Skeletal muscle satellite cell (primary cell): Measurements from ENCODE around the gene SDF4.
A peak's percentile ranks its signal among the peaks of the same experiment; 100 is the strongest.

Experiments used
- H3K27me3 ChIP-seq: 2 replicates; pipeline ENCODE4 v1.7.0; 2013; ENCODE audit warnings: low read length; ENCODE audit not compliant: control insufficient read depth, insufficient read depth
- H3K36me3 ChIP-seq: 2 replicates; pipeline ENCODE4 v1.7.0; 2013; ENCODE audit warnings: mild to moderate bottlenecking, control low read depth, low read length; ENCODE audit not compliant: insufficient read depth
- H3K4me1 ChIP-seq: 2 replicates; pipeline ENCODE4 v1.7.0; 2013; ENCODE audit warnings: low read length; ENCODE audit not compliant: control insufficient read depth, insufficient read depth
- H3K4me2 ChIP-seq: 2 replicates; pipeline ENCODE4 v1.7.0; 2013; ENCODE audit warnings: mild to moderate bottlenecking, low read length
- H3K4me3 ChIP-seq: 2 replicates; pipeline ENCODE4 v1.7.0; 2013; ENCODE audit warnings: low read length
- H3K9ac ChIP-seq: 2 replicates; pipeline ENCODE4 v1.7.0; 2013; ENCODE audit warnings: mild to moderate bottlenecking, low read depth, low read length, moderate library complexity
- H3K9me3 ChIP-seq: replicated peaks from 2 replicates; pipeline ENCODE4 v1.7.0; 2013; ENCODE audit warnings: mild to moderate bottlenecking, control low read depth, low read length

The SDF4 gene

DNA sequence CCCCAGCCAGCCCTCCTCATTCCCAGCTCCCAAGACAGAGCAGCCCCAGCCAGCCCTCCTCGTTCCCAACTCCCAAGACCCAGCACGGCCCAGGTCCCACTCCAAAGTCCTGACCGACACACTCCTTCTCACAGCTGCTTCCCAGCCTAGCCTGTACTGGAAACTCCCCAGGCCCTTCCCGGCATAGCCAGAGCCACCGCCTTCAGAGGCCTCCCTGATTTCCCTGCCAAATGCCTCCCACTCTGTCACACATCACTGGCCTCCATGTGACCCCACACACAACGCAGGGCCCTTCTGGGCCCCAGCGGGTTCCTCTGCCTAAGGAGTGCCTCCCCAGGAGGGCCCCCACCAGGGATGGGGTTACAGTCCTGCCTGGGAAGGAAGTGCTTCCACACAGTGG is 39.0 kb upstream of the SDF4 start:
- Histone ChIP-seq H3K4me3 (peak overlapping the region; percentile 49), H3K27me3 (no peaks in the 10 kb centered on the region), H3K9me3 (no peaks in the 10 kb centered on the region), H3K4me1 (peaks cover 39% of the 10 kb centered on the region), H3K9ac (peak overlapping the region; percentile 100), H3K36me3 (peaks cover 36% of the 10 kb centered on the region), H3K4me2 (peak overlapping the region; percentile 76)

DNA sequence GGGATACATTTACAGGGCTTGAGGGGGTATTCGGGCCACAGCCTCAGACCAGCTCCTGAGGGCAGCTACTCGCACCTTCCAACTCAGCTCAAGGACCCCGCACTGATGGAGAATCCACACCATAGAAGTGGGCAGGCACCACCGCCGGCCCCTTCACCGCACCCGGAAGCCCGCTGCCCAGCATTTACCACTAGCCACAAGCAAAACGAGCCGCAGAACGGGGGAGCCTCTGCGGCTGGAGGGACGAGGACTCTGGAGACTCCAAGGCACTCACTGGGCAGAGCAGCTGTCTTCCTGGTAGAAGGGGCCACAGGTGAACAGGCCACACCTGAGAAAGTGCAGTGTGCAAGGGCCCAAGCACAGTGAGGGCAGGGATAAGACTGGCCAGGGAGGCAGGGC is 36.5 kb upstream of the SDF4 start:
- H3K4me1 ChIP-seq = peaks cover 51% of the 10 kb centered on the region
- no peak overlapping the region for H3K9ac ChIP-seq
- H3K36me3 ChIP-seq = peaks cover 49% of the 10 kb centered on the region
- H3K9me3 ChIP-seq = no peaks in the 10 kb centered on the region
- H3K27me3 ChIP-seq = no peaks in the 10 kb centered on the region
- H3K4me2 ChIP-seq = no peak overlapping the region
- H3K4me3 ChIP-seq = no peak overlapping the region

DNA sequence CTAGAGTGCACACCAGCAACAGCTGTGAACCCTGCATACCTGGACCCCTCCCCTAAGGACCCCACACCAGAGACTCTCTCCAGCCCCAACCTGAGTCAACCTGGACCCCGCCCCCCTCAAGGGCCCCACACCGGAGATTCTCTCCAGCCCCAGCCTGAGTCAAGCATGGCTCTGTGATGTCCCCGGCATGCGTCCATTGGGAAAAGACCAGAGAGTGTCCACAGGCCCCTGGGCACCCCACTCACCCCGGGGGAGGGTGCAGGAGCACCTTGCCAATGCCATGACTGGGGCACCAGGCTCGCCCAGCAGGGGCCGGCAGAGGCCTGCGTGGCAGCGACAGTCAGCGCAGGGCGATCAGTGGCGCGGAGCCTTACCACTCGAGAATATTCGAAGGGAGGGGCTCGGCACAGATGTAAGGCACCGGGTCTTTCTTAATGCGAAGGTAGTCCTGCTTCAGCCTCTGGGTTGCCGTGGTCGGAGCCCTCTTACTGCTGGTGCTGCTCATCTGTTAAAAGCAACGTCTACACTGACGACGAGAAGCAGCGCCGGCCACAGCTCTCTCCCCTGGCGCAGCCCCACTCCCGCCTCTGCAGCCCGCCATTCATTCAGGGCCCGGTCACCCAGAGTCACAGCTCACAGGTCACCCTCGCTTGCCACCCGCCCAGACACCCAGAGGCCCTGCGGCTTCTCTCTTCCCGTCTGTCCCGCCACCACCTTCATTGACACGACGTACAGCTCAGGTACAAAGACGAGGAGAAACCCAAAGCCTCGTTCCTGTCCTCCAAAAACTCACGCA is 35.9 kb upstream of the SDF4 start:
- no peaks in the 10 kb centered on the region for H3K27me3 ChIP-seq
- no peaks in the 10 kb centered on the region for H3K9me3 ChIP-seq
- H3K4me1 ChIP-seq = peaks cover 48% of the 10 kb centered on the region
- H3K4me2 ChIP-seq = no peak overlapping the region
- H3K4me3 ChIP-seq = no peak overlapping the region
- H3K9ac ChIP-seq = no peak overlapping the region
- H3K36me3 ChIP-seq = peaks cover 55% of the 10 kb centered on the region

DNA sequence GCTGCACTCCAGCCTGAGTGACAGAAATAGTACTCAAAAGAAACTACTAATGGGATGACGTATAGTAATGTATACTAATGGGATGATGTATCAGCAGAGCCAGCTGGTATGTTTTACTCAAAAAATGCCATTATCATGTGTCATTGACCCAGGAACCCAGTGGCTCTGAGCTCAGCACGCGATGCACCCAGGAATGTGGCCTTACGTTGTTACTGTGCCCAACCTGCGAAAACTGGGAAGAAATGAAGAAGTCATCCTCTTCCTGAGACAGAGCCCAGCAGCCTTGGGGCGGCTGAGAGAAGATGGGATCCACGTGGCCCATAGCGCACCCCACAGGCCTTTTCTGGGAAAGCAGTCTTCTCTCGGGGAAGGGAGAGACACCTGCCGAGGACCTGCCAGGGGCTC is 33.1 kb upstream of the SDF4 start:
- peak overlapping the region; percentile 44 for H3K4me3 ChIP-seq
- H3K4me2 ChIP-seq = peak overlapping the region; percentile 69
- H3K9me3 ChIP-seq = no peaks in the 10 kb centered on the region
- peaks cover 23% of the 10 kb centered on the region for H3K4me1 ChIP-seq
- H3K27me3 ChIP-seq = no peaks in the 10 kb centered on the region
- peak overlapping the region; percentile 80 for H3K9ac ChIP-seq
- peaks cover 62% of the 10 kb centered on the region for H3K36me3 ChIP-seq

DNA sequence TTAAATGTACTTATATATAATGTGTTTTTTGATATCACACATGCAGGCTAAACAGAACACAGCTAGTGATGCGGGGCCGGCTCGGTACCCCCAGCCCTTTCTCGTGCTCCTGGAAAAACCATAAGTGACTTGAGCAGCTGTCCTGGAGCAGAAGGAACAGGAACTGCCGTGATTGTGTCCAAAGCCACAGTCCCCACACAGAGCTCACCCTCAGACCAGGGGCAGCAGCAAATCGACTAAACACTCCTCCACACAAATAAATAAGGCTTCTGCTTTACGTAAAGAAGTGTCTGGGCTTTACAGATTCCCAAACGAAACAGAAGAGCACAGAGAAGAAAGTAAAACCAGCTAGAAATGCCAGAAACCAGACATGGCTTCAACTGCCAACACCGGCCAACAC is 32.2 kb upstream of the SDF4 start:
- Histone ChIP-seq H3K36me3 (peaks cover 67% of the 10 kb centered on the region), H3K4me1 (peaks cover 23% of the 10 kb centered on the region), H3K4me2 (peak overlapping the region; percentile 31), H3K4me3 (no peak overlapping the region), H3K9ac (peak overlapping the region; percentile 48), H3K27me3 (no peaks in the 10 kb centered on the region), H3K9me3 (no peaks in the 10 kb centered on the region)

DNA sequence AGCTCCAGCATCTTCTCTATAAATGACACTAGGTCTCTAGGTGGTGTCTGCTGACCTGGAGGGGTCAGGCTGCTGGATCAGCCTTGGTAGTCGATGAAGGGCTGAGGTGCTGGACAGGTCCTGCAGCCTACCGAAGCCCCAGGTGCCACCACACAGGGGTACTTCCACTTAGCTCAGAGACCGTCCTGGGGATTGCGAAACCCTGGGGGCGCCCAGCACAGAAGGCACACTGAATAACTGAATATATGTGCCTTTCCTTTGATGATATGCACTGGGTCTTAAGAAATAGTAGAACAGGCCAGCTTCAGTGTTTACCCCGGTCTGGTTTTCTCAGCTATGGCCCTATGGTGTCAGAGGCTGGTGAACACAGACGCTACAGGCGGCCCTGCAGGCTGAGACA is 31.0 kb upstream of the SDF4 start:
- H3K9ac ChIP-seq = no peak overlapping the region
- peaks cover 63% of the 10 kb centered on the region for H3K36me3 ChIP-seq
- H3K4me1 ChIP-seq = peaks cover 27% of the 10 kb centered on the region
- no peak overlapping the region for H3K4me2 ChIP-seq
- no peak overlapping the region for H3K4me3 ChIP-seq
- no peaks in the 10 kb centered on the region for H3K27me3 ChIP-seq
- H3K9me3 ChIP-seq = no peaks in the 10 kb centered on the region

DNA sequence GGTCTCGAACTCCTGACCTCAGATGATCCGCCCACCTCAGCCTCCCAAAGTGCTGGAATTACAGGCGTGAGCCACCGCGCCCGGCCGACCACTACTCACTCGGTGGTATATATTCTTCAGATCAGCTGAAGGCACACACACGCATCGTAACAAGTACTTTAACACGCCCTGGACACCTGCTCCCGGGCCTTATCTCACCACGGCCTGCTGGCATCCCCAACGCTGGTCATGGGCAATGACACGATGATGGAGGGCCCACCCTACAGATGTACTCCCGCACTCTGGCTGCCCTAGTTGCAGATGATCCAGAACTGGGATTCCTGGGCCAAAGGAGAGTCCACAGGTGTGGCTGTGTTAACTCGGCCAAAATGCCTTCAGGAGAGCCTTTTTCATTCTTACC is 30.3 kb upstream of the SDF4 start:
- Histone ChIP-seq H3K4me1 (peaks cover 27% of the 10 kb centered on the region), H3K4me3 (no peak overlapping the region), H3K9ac (no peak overlapping the region), H3K27me3 (no peaks in the 10 kb centered on the region), H3K4me2 (no peak overlapping the region), H3K36me3 (peaks cover 57% of the 10 kb centered on the region), H3K9me3 (no peaks in the 10 kb centered on the region)

DNA sequence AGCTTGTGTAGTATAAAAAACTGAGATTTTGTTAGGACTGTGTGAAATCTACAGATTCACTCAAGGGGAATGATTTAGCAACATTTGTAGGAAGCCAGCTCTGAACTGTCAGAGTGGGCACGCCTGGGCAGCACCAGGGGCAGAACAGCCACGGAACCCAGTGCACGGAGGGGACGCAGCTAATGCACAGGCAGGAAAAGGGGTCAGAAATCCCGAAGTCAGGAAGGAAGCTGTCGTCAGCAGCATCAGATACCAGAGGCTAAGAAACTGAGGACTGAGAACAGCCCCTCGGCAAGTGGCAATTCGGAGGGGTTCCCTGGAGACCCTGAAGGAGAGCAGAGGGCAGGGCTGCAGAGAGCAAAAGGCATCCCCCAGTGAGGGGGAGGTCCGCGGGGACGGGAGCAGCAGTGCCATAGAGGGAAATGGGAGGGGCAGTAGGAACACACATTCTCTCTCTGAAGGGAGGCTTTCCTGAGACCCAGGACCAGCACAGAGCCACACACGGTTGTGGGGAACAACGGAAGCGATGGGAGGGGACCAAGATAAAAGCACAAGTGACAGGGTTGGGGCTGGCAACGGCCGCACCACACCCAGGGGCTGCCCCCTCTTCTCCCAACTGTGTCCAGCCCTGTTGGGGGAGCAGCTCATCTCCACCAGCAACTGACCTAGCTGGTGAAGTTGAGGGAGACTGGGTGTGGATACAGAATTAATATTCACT is 29.2 kb upstream of the SDF4 start:
- H3K9me3 ChIP-seq = no peaks in the 10 kb centered on the region
- no peak overlapping the region for H3K4me3 ChIP-seq
- no peaks in the 10 kb centered on the region for H3K27me3 ChIP-seq
- no peak overlapping the region for H3K4me2 ChIP-seq
- peaks cover 24% of the 10 kb centered on the region for H3K4me1 ChIP-seq
- H3K36me3 ChIP-seq = peaks cover 63% of the 10 kb centered on the region
- H3K9ac ChIP-seq = no peak overlapping the region

DNA sequence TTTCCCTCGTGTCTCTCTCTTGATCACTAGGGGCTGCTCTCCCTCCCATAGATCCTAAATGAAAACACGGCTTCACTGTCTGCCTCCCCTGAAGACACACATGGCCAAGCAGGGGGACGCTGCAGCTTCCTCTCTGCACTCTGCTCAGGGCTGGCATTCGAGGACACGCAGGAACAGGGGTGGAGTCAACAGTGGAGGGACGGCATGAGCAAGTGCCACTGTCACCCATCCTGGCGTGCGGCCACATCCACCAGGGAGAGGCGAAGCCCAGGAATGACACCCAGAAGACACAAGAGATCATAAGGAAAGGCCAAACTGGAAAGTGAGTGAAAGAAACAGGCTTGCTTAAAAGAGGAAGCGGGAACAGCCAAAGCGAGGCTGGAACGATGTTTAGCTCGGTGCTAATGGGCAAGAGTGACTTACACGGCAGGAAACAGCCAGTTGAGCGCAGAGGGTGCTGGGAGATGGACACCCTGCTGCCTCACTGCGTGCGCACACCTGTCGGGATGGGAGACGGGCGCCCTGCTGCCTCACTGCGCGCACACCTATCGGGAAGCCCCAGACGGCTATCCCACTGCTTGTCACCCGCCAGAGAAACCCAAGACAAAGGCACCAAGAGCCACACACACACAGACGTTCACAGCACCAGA is 28.3 kb upstream of the SDF4 start:
- no peak overlapping the region for H3K9ac ChIP-seq
- H3K9me3 ChIP-seq = no peaks in the 10 kb centered on the region
- H3K4me3 ChIP-seq = no peak overlapping the region
- H3K27me3 ChIP-seq = no peaks in the 10 kb centered on the region
- H3K36me3 ChIP-seq = peaks cover 69% of the 10 kb centered on the region
- peaks cover 15% of the 10 kb centered on the region for H3K4me1 ChIP-seq
- no peak overlapping the region for H3K4me2 ChIP-seq

DNA sequence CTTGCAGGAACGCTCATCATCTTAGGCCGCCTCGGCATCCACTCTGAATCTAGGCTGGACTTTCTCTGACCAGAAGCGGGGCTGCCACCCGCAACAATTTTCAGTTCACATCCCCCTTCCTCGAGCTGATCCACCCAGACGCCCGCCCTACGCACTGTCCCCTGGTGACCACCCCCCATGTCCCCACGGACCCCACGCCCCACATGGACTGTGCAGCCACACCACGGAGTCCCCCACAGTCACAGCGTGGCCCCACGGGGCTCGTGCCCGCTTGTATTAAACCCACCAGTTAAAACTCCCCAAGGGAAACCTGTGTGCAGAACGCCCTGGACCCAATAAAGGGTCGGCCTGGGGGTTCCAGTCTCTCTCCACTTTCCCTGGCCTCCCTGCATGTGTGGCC is 27.7 kb upstream of the SDF4 start:
- Histone ChIP-seq H3K27me3 (no peaks in the 10 kb centered on the region), H3K4me1 (peaks cover 11% of the 10 kb centered on the region), H3K9me3 (no peaks in the 10 kb centered on the region), H3K9ac (no peak overlapping the region), H3K4me2 (no peak overlapping the region), H3K4me3 (no peak overlapping the region), H3K36me3 (peaks cover 70% of the 10 kb centered on the region)

DNA sequence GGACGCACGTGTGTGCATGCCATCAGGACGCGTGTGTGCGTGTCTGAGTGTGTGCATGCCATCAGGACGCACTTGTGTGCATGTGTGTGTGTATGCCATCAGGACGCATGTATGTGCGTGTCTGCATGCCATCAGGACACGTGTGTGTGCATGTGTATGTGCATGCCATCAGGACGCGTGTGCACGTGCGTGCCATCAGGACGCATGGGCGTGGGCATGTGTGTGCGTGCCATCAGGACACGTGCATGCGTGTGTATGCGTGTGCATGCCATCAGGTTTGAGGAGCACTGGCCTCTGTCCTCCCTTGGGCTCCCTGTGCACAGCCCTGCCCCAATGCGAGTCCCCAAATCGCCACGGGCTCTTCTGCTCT is 27.3 kb upstream of the SDF4 start:
- Histone ChIP-seq H3K4me2 (no peak overlapping the region), H3K36me3 (peaks cover 68% of the 10 kb centered on the region), H3K4me3 (no peak overlapping the region), H3K9me3 (no peaks in the 10 kb centered on the region), H3K9ac (no peak overlapping the region), H3K27me3 (no peaks in the 10 kb centered on the region), H3K4me1 (peaks cover 7% of the 10 kb centered on the region)
